WI38 (cell line): ENCODE measurements around the gene TSPYL6.

Source experiments
- H3K4me3 ChIP-seq: 2 replicates; pipeline ENCODE4 v1.5.1; 2011; ENCODE audit warnings: low read depth, mild to moderate bottlenecking, control low read depth, low read length
- TF ChIP-seq, protein P1 (sequence below): IDR thresholded peaks from 2 replicates; pipeline ENCODE4 v1.5.1; 2012; ENCODE audit warnings: low read depth, mild to moderate bottlenecking, control low read depth, low read length

TSPYL6 gene

DNA sequence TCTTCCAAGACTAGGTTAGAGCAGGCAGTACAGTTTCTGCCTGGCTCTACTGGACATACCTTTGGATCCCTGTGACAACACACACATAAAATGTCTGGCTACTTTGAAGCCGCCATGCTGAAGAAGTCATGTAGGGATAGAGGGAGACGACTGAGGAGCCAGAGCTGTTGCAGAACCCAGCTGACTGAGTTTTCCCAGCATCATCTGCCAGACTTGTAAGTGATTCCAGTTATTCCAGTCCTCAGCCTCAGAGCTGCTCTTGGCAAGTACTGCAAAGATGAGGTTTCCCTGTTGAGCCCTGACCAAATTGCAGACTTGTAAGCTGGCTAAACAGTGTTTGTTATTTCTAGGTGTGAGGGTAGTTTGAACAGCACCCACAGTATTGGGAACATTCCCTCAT lies 31.5 kb upstream of the TSPYL6 start:
- H3K4me3 ChIP-seq, result no peak overlapping the region
- TF ChIP-seq, protein P1, sequence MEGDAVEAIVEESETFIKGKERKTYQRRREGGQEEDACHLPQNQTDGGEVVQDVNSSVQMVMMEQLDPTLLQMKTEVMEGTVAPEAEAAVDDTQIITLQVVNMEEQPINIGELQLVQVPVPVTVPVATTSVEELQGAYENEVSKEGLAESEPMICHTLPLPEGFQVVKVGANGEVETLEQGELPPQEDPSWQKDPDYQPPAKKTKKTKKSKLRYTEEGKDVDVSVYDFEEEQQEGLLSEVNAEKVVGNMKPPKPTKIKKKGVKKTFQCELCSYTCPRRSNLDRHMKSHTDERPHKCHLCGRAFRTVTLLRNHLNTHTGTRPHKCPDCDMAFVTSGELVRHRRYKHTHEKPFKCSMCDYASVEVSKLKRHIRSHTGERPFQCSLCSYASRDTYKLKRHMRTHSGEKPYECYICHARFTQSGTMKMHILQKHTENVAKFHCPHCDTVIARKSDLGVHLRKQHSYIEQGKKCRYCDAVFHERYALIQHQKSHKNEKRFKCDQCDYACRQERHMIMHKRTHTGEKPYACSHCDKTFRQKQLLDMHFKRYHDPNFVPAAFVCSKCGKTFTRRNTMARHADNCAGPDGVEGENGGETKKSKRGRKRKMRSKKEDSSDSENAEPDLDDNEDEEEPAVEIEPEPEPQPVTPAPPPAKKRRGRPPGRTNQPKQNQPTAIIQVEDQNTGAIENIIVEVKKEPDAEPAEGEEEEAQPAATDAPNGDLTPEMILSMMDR, result no peak

DNA sequence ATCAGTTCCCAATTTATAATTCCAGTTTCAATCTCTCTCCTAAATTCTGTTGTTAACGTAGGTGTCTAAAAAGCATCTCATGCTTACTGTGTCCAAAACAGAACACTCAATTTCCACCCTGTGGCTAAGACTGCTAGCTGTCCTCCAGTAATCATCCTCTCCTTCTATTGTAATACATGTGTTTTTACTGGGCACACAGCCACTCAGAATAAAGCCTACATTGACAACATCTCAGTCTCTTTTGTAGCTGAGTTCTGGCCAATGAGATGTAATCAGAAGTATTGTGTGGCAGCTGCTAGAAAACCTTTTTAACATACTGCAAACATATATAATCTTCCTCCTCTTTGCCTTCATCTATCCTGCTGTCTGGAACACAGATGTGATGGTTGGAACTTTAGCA lies 29.4 kb upstream of the TSPYL6 start:
- no peak overlapping the region for H3K4me3 ChIP-seq
- TF ChIP-seq, protein P1, result no peak

DNA sequence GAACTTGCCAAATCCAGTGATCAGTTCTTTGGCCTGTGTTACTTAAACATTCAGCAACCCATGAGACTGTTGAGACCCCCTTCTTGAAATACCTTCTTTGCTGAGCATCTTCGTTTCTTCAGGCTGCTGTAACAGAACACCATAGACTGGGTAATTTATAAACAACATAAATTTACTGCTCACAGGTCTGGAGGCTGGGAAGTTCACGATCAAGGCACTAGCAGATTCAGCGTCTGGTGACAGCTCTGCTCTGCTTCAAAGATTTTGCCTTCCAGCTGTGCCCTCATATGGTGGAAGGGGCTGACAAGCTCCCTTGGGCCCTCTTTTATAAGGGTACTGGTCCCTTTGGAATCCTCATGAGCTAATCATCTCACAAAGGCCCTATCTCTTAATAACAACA lies 28.8 kb upstream of the TSPYL6 start:
- TF ChIP-seq, protein P1, result no peak
- H3K4me3 ChIP-seq, result no peak overlapping the region

DNA sequence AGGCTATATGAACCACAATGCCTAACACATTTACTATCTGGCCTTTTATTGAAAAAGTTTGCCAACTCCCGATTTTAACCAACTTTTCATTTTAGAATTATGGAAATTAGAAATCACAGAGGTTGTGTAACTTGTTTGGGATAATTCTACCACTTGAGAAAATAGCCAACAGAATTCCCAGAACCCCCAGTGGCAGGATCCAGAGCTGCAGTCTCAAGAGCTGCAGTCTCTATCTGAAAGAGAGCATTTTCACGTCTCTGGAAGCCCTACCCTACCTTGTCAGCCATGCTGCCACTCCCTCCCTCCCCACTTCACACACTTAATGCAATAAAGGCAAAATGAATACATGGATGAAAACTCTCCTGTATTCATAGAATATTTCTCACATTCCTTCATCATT lies 23.4 kb upstream of the TSPYL6 start:
- TF ChIP-seq, protein P1, result peak; percentile 48
- H3K4me3 ChIP-seq, result no peak overlapping the region

DNA sequence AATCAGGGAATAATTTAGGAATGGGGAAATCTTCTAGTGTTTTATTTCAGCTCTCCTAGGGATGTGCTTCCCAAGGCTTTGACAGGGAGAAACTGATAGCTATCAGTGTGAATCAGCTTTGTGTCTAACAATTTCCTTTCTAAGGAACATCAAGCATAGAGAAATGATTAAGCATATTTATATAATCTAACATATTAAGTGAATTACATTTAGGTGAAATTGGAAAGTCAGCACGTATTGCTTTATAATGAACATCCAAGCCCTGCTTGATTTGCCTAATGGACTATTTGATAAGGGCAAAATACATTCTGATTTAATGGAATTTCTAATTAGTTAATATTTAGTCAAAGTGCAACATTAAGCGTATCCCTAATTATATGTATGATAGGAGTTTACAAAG lies 19.5 kb upstream of the TSPYL6 start:
- no peak overlapping the region for H3K4me3 ChIP-seq
- TF ChIP-seq, protein P1, result no peak

GRCh38 chr2:54274781-54275242 lies 18.8 kb upstream of the TSPYL6 start:
- TF ChIP-seq, protein P1, result no peak
- no peak overlapping the region for H3K4me3 ChIP-seq

DNA sequence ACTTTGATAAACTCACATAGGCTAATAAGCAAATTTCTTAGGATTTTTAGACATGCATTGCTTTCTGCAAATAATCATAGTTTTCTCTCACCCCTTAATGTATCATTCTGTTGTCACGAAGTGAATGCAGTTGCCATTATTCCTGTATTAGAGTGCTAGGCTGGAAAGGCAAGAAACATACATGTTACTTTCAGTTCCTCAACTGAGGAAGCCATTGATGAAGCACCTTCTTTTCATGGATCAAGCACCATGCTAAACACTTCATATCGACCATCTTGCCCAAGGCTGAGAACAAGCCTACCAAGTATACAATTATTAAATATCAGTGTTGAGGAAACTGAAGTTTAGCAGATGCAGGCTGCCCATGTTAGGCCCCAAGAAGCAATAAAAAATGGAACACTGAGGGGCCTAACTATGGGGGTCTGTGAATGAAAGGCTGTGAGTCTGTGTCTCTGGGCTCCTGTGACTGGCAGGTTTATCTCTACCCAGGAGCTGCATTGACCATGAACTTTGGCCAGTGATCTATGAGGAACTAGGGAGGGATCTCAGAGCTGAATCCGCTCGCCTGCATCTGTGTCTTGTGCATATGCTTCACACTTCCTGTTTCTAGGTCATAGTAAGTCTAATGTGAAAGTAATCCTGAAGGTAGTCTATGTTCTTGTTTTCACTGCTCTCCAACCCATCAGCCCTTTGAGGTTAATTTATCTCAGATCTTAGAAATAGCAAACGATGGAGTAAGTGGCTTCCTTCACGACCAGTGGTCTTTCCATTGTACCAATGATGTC lies 16.0 kb upstream of the TSPYL6 start:
- no peak overlapping the region for H3K4me3 ChIP-seq
- TF ChIP-seq, protein P1, result no peak
